ENCODE results near the gene CPM.

CPM gene

DNA sequence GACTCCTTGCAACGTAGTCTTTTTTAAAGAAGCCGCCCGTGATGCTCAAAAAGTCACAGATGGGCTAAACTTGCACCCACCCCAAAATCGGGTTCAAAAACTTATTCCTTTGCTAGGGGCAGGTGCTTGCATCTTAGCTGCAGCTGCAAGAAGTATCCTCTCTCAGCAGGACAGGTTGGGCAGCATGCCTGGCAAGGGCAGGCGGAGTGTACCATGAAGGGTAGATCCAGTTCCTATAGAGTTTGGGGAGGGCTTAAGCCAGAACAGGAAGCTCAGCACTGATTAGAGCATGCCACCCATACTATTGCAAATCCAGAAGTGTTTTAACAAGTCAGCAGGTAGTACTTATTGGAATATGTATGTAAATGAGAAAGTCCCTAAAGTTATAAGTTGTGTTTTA, 48.7 kb downstream of the CPM start:
- Histone ChIP-seq H3K4me1 (no peaks in the 10 kb centered on the region), H3K36me3 (no peaks in the 10 kb centered on the region), H3K9me3 (no peaks in the 10 kb centered on the region), H3K4me3 (ENCODE audit: low read depth, low read length) (no peak overlapping the region), H3K27me3 (peaks cover 2% of the 10 kb centered on the region; the same call in 1 of the 2 replicates)
- TF ChIP-seq, protein P1, sequence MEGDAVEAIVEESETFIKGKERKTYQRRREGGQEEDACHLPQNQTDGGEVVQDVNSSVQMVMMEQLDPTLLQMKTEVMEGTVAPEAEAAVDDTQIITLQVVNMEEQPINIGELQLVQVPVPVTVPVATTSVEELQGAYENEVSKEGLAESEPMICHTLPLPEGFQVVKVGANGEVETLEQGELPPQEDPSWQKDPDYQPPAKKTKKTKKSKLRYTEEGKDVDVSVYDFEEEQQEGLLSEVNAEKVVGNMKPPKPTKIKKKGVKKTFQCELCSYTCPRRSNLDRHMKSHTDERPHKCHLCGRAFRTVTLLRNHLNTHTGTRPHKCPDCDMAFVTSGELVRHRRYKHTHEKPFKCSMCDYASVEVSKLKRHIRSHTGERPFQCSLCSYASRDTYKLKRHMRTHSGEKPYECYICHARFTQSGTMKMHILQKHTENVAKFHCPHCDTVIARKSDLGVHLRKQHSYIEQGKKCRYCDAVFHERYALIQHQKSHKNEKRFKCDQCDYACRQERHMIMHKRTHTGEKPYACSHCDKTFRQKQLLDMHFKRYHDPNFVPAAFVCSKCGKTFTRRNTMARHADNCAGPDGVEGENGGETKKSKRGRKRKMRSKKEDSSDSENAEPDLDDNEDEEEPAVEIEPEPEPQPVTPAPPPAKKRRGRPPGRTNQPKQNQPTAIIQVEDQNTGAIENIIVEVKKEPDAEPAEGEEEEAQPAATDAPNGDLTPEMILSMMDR (IDR thresholded peaks at IDR 0.05; ENCODE audit: low read depth, low read length) = no peak
- no peak for DNase-seq

DNA sequence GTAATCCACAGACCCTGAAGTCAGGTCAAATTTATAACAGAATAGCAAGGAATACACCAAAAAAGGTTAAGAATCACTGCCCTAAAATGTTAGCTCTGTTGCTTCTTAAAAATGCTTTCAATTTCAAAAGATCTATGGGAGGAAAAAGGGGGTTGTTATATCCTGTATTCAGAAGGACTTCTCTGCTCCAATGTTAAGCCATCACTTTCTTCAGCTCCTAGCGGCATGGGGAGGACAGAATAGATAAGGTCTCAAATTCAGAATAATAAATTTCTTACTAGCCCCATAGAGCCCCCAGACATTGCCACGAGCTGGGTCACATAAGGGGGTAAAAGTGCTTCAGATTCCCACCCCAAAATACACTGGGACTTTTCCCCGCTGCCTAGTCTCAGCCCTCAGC, 49.8 kb downstream of the CPM start:
- H3K9me3 ChIP-seq = no peaks in the 10 kb centered on the region
- TF ChIP-seq, protein P1 (IDR thresholded peaks at IDR 0.05; ENCODE audit: low read depth, low read length) = no peak
- no peak overlapping the region for H3K4me3 ChIP-seq (ENCODE audit: low read depth, low read length)
- H3K36me3 ChIP-seq = no peaks in the 10 kb centered on the region
- H3K27me3 ChIP-seq = peaks cover 2% of the 10 kb centered on the region; the same call in 1 of the 2 replicates
- no peak for DNase-seq
- H3K4me1 ChIP-seq = no peaks in the 10 kb centered on the region

DNA sequence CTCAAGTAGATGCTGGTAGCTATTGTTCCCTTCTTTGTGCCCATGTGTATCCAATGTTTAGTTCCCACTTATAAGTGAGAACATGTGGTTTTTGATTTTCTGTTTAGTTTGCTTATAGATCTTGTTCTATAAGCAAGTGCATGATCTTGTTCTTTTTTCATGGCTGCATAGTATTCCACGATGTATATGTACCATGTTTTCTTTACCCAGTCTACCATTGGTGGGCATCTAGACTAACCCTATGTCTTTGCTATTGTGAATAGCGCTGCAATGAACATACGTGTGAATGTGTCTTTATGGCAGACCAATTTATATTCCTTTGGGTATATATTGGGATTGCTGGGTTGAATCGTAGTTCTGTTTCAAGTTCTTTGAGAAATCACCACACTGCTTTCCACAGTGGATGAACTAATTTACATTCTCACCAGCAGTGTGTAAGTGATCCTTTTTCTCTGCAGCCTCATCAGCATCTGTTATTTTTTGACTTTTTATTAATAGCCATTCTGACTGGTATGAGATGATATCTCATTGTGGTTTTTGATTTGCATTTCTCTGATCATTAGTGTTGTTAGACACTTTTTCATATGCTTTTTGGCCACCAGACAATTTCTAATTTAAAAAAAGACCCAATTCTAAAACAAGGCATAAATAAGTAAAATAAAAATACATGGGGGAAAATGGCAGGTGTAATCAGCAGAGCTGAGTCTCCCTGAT, 50.6 kb downstream of the CPM start:
- DNase-seq = no peak
- no peaks in the 10 kb centered on the region for H3K4me1 ChIP-seq
- no peaks in the 10 kb centered on the region for H3K36me3 ChIP-seq
- H3K4me3 ChIP-seq (ENCODE audit: low read depth, low read length) = no peak overlapping the region
- TF ChIP-seq, protein P1 (IDR thresholded peaks at IDR 0.05; ENCODE audit: low read depth, low read length) = no peak
- no peaks in the 10 kb centered on the region for H3K9me3 ChIP-seq
- peaks cover 2% of the 10 kb centered on the region for H3K27me3 ChIP-seq

DNA sequence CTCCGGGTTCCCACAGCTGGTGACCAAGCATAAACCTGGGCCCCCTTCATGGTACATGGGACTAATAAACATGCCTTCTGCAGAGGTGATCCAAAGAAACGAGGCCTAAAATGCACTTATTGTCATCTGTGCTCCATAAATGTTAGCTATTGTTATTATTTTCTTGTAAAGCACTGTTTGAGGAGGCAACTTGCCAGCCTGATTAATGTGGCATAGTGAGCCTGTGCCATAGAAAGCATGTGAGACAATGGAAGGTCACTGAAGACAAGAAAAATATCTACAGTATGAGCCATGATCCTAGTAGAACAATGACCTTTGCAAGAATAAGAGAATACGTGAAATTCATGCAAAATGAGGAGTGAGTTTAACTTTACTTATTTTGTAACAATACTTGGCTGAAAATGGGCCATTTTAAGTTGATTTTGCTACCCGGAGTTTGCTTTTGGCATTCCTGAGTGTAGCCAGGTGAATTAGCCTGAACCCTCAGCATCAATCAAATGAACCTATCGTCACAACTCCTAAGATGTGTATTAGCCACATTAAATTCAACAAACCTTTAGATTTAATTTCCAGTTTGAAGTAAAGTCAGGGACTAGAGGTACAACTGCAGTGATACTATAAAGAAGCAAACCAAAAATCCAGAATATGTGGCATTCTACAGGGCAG, 52.2 kb downstream of the CPM start:
- TF ChIP-seq, protein P1 (IDR thresholded peaks at IDR 0.05; ENCODE audit: low read depth, low read length) = no peak

DNA sequence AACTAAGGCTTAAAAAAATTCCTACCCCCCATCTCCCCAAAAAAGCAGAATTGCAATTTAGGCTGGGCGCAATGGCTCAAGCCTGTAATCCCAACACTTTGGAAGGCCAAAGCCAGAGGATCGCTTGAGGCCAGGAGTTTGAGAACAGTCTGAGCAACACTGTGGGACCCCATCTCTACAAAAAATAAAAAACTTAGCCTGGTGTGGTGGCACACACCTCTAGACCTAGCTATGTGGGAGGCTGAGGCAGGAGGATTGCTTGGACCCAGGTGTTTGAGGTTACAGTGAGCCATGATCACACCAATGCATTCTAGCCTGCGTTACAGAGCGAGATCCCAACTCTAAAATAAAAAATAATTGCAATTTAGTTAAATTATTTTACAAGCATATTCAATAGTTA, 54.1 kb downstream of the CPM start:
- Histone ChIP-seq H3K4me1 (no peaks in the 10 kb centered on the region), H3K36me3 (no peaks in the 10 kb centered on the region), H3K9me3 (no peaks in the 10 kb centered on the region), H3K27me3 (peaks cover 9% of the 10 kb centered on the region), H3K4me3 (ENCODE audit: low read depth, low read length) (no peak overlapping the region)
- TF ChIP-seq, protein P1 (IDR thresholded peaks at IDR 0.05; ENCODE audit: low read depth, low read length) = no peak
- no peak for DNase-seq

More for the DNA sequence above, 52.2 kb downstream of the CPM start:
- Histone ChIP-seq H3K4me1 (no peaks in the 10 kb centered on the region), H3K9me3 (no peaks in the 10 kb centered on the region), H3K4me3 (ENCODE audit: low read depth, low read length) (no peak overlapping the region), H3K36me3 (no peaks in the 10 kb centered on the region), H3K27me3 (peaks cover 12% of the 10 kb centered on the region)
- no peak for DNase-seq

DNA sequence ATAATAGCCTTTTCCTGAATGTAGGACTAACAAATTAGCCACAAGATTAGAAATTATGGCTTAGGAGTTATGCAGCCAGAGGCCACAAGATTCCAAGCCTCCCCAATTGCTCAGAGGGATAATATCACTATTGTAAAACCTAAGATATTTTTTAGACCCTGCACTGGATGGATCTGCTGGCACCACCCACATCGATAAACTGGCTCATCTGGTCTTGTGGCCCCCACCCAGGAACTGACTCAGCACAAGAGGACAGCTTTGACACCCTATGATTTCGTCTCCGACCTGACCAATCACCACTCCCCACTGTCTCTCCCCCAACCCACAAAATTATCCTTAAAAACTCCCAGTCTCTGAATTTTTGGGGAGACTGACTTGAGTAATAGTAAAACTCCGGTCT, 54.7 kb downstream of the CPM start:
- no peak overlapping the region for H3K4me3 ChIP-seq (ENCODE audit: low read depth, low read length)
- DNase-seq = no peak

More for the DNA sequence above, 54.7 kb downstream of the CPM start:
- H3K27me3 ChIP-seq = peaks cover 9% of the 10 kb centered on the region
- H3K4me1 ChIP-seq = no peaks in the 10 kb centered on the region
- TF ChIP-seq, protein P1 (IDR thresholded peaks at IDR 0.05; ENCODE audit: low read depth, low read length) = no peak
- no peaks in the 10 kb centered on the region for H3K36me3 ChIP-seq
- no peaks in the 10 kb centered on the region for H3K9me3 ChIP-seq
